SK-N-SH (cell line): ENCODE data around the gene IL18. TPM values are rescaled to one million over a fixed set of nuclear protein-coding genes. Genes with fewer than 3 reads are reported as not detected.

ENCODE experiments used
- CTCF ChIA-PET: fragments of 300-600, 350-600 bp; formaldehyde crosslinking; extraction: SDS; loops from one replicate; lab custom pipeline; 2021; lab: Yijun Ruan, JAX
- POLR2A ChIA-PET: fragments of 350-600 bp; sonication (Branson Sonifier 250); formaldehyde crosslinking; extraction: SDS; loops from one replicate; lab custom pipeline; 2020; ENCODE audit warnings: antibody characterized with exemption, inconsistent platforms; lab: Yijun Ruan, JAX
- DNase-seq: peaks from one replicate; pipeline ENCODE4 v3.0.0; 2012
- H2AFZ ChIP-seq: fragments of 200-600 bp; sonication (generic); 2 replicates; pipeline ENCODE4 v1.8.1; 2016; ENCODE audit warnings: antibody characterized with exemption, mild to moderate bottlenecking, low read depth
- H3F3A ChIP-seq: fragments of 200-600 bp; sonication (generic); replicated peaks from 2 replicates; pipeline ENCODE3; 2016; ENCODE audit warnings: antibody characterized with exemption, mild to moderate bottlenecking; ENCODE audit not compliant: insufficient read depth
- H3K27ac ChIP-seq, 2 experiments: fragments of 200-500 bp in 1 of 2; fragments of 200-600 bp in 1 of 2; sonication (Bioruptor generic) in 1 of 2; sonication (generic), shearing (Covaris generic) in 1 of 2; 2 replicates each; pipeline versions ENCODE4 v1.5.1 to v1.6.1; 2014 to 2016; ENCODE audit warnings: low read depth in 2 of 2, inconsistent platforms in 1 of 2, low read length in 1 of 2, mild to moderate bottlenecking in 1 of 2, mixed read lengths in 1 of 2
- H3K27me3 ChIP-seq: fragments of 200-600 bp; sonication (generic), shearing (Covaris generic); 2 replicates; pipeline ENCODE4 v1.6.1; 2016; ENCODE audit warnings: mixed run types; ENCODE audit not compliant: insufficient read depth
- H3K36me3 ChIP-seq, 2 experiments: fragments of 200-500 bp in 1 of 2; fragments of 200-600 bp in 1 of 2; sonication (Bioruptor generic) in 1 of 2; sonication (generic) in 1 of 2; replicated peaks in 1 of 2; 2 replicates each; pipeline versions ENCODE3 to v1.5.1; 2014 to 2016; ENCODE audit warnings: low read length in 1 of 2, mild to moderate bottlenecking in 1 of 2; ENCODE audit not compliant: insufficient read depth in 2 of 2, control insufficient read depth in 1 of 2
- H3K4me1 ChIP-seq, 2 experiments: fragments of 200-500 bp in 1 of 2; fragments of 200-600 bp in 1 of 2; sonication (Bioruptor generic) in 1 of 2; sonication (generic), shearing (Covaris generic) in 1 of 2; 2 replicates each; pipeline versions ENCODE4 v1.5.1 to v1.6.1; 2014 to 2016; ENCODE audit warnings: low read depth in 1 of 2, low read length in 1 of 2, mixed run types in 1 of 2; ENCODE audit not compliant: insufficient read depth in 2 of 2, control insufficient read depth in 1 of 2
- H3K4me2 ChIP-seq: fragments of 200-600 bp; sonication (generic), shearing (Covaris generic); 2 replicates; pipeline ENCODE4 v1.6.1; 2017; ENCODE audit warnings: mixed run types
- H3K4me3 ChIP-seq, 2 experiments: fragments of 200-500 bp in 1 of 2; fragments of 200-600 bp in 1 of 2; sonication (Bioruptor generic) in 1 of 2; sonication (generic), shearing (Covaris generic) in 1 of 2; 2 replicates each; pipeline versions ENCODE4 v1.5.1 to v1.8.1; 2014 to 2016; ENCODE audit warnings: low read depth in 2 of 2, inconsistent platforms in 1 of 2, low read length in 1 of 2, mild to moderate bottlenecking in 1 of 2, mixed read lengths in 1 of 2, moderate library complexity in 1 of 2
- H3K79me2 ChIP-seq: fragments of 200-600 bp; sonication (generic); 2 replicates; pipeline ENCODE4 v1.8.1; 2017; ENCODE audit warnings: mild to moderate bottlenecking; ENCODE audit not compliant: insufficient read depth
- H3K9ac ChIP-seq: fragments of 200-600 bp; sonication (generic); 2 replicates; pipeline ENCODE4 v1.6.1; 2017; ENCODE audit warnings: mixed run types
- H3K9me2 ChIP-seq: fragments of 200-600 bp; sonication (generic); 2 replicates; pipeline ENCODE4 v1.6.1; 2017; ENCODE audit warnings: mixed run types
- H3K9me3 ChIP-seq: fragments of 200-600 bp; sonication (generic); 2 replicates; pipeline ENCODE4 v1.6.1; 2017; ENCODE audit warnings: mixed run types, mild to moderate bottlenecking, moderate library complexity
- H4K20me1 ChIP-seq: fragments of 200-600 bp; sonication (generic); 2 replicates; pipeline ENCODE4 v1.6.1; 2017; ENCODE audit warnings: mild to moderate bottlenecking, mixed run types; ENCODE audit not compliant: insufficient read depth
- CHD2 ChIP-seq: fragments of 150-350 bp; IDR thresholded peaks from 2 replicates; pipeline ENCODE4 v1.6.1; 2018; ENCODE audit warnings: low read length; ENCODE audit not compliant: partially characterized antibody
- FOXM1 ChIP-seq: IDR thresholded peaks from 2 replicates; pipeline ENCODE4 v1.4.0; 2012; ENCODE audit warnings: low read depth, mild to moderate bottlenecking
- GABPA ChIP-seq: IDR thresholded peaks from 2 replicates; pipeline ENCODE4 v1.4.0; 2012; ENCODE audit warnings: low read depth, mild to moderate bottlenecking
- JUND ChIP-seq: IDR thresholded peaks from 2 replicates; pipeline ENCODE4 v1.4.0; 2012
- MXI1 ChIP-seq: IDR thresholded peaks from 2 replicates; pipeline ENCODE4 v1.6.1; 2012; ENCODE audit warnings: mild to moderate bottlenecking, low read depth, low read length, improper control_type of control experiment
- NFIC ChIP-seq: IDR thresholded peaks from 2 replicates; pipeline ENCODE4 v1.4.0; 2012; ENCODE audit warnings: borderline replicate concordance
- NRF1 ChIP-seq: IDR thresholded peaks from 2 replicates; pipeline ENCODE4 v1.6.1; 2012; ENCODE audit warnings: low read depth, mild to moderate bottlenecking, low read length
- POLR2AphosphoS5 ChIP-seq: IDR thresholded peaks from 2 replicates; pipeline ENCODE4 v1.6.1; 2012; ENCODE audit warnings: low read depth, low read length
- RXRA ChIP-seq: IDR thresholded peaks from 2 replicates; pipeline ENCODE4 v1.4.0; 2012; ENCODE audit warnings: low read depth, mild to moderate bottlenecking, borderline replicate concordance
- SMC3 ChIP-seq: IDR thresholded peaks from 2 replicates; pipeline ENCODE4 v1.6.1; 2012; ENCODE audit warnings: low read depth, low read length, improper control_type of control experiment
- TAF1 ChIP-seq: IDR thresholded peaks from 2 replicates; pipeline ENCODE4 v1.6.1; 2012; ENCODE audit warnings: low read depth, mild to moderate bottlenecking, low read length, moderate library complexity, borderline replicate concordance
- WGBS: methylation state at CpG from one replicate; pipeline ENCODE4 v1.1.6; 2017; ENCODE audit warnings: low lambda C conversion rate; 5-methylcytosine and 5-hydroxymethylcytosine counted together
- polyA plus RNA-seq, 3 experiments: library from polyadenylated mRNA; depleted of rRNA; stranded (reverse); fragments of >200 nt; gene quantifications; 2 replicates each; pipeline ENCODE4 v1.2.3, GENCODE V29; 2012
- TF ChIP-seq, protein P1 (sequence below): IDR thresholded peaks from 2 replicates; pipeline ENCODE4 v1.4.0; 2012; ENCODE audit warnings: low read depth
- TF ChIP-seq, protein P2 (sequence below): IDR thresholded peaks from 2 replicates; pipeline ENCODE4; 2012
- TF ChIP-seq, protein P3 (sequence below): fragments of 200-600 bp; sonication (generic); IDR thresholded peaks from 2 replicates; pipeline ENCODE4 v1.6.1; 2017; ENCODE audit warnings: antibody characterized with exemption, mild to moderate bottlenecking, moderate library complexity
- TF ChIP-seq, protein P4 (sequence below): fragments of 150-350 bp; IDR thresholded peaks from 2 replicates; pipeline ENCODE4 v1.6.1; 2017; ENCODE audit warnings: antibody characterized with exemption, low read length, low read depth, borderline replicate concordance
- TF ChIP-seq, protein P5 (sequence below): fragments of 150-350 bp; IDR thresholded peaks from 2 replicates; pipeline ENCODE4 v1.6.1; 2016; ENCODE audit warnings: mild to moderate bottlenecking, low read depth, low read length

Gene IL18
- polyA plus RNA-seq, 1 of the 3 experiments (the other 2 are of a cell fraction), result 0.28 TPM

DNA sequence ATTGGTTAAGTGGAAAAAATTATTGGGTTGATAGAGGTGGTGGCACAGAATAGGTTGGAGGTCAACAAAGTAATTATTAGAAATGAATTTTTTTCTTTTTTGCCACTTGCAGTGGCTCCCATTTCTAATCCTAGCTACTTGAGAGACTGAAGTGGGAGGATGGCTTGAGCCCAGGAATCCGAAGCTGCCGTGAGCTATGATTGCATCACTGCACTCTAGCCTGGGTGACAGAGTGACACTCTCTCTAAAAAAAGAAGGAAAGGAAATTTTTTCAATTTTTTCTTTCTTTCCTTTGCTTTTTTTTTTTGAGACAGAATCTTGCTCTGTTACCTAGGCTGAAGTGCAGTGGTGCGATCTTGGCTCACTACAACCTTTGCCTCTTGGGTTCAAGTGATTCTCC is 9.3 kb upstream of the IL18 start:
- no peak overlapping the region for H2AFZ ChIP-seq
- H3K4me1 ChIP-seq, result peaks cover 6 to 10% of the 10 kb centered on the region in 2 experiments; a peak in 3 of 4 replicates
- 73% methylated on average over 3 of the region's 3 CpGs for WGBS
- no peaks in the 10 kb centered on the region for H4K20me1 ChIP-seq
- H3K9me2 ChIP-seq, result no peaks in the 10 kb centered on the region
- ChIA-PET CTCF (interaction anchor here (2.1 kb wide), 1 partner anchor 60 kb away, joined by 10 read pairs; no protein-coding TSS in a partner anchor), POLR2A (no interaction called here)
- no peak overlapping the region; a peak in 1 of 4 replicates for H3K27ac ChIP-seq
- no peak for DNase-seq
- H3K27me3 ChIP-seq, result no peaks in the 10 kb centered on the region
- H3K9ac ChIP-seq, result no peak overlapping the region
- H3K4me3 ChIP-seq, result no peak overlapping the region
- no peaks in the 10 kb centered on the region for H3K36me3 ChIP-seq
- TF ChIP-seq, protein P1, sequence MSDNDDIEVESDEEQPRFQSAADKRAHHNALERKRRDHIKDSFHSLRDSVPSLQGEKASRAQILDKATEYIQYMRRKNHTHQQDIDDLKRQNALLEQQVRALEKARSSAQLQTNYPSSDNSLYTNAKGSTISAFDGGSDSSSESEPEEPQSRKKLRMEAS, result no peak
- TF ChIP-seq, protein P2, sequence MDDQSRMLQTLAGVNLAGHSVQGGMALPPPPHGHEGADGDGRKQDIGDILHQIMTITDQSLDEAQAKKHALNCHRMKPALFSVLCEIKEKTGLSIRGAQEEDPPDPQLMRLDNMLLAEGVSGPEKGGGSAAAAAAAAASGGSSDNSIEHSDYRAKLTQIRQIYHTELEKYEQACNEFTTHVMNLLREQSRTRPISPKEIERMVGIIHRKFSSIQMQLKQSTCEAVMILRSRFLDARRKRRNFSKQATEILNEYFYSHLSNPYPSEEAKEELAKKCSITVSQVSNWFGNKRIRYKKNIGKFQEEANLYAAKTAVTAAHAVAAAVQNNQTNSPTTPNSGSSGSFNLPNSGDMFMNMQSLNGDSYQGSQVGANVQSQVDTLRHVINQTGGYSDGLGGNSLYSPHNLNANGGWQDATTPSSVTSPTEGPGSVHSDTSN, result no peak
- no peak for TF ChIP-seq NRF1
- TF ChIP-seq, protein P3, sequence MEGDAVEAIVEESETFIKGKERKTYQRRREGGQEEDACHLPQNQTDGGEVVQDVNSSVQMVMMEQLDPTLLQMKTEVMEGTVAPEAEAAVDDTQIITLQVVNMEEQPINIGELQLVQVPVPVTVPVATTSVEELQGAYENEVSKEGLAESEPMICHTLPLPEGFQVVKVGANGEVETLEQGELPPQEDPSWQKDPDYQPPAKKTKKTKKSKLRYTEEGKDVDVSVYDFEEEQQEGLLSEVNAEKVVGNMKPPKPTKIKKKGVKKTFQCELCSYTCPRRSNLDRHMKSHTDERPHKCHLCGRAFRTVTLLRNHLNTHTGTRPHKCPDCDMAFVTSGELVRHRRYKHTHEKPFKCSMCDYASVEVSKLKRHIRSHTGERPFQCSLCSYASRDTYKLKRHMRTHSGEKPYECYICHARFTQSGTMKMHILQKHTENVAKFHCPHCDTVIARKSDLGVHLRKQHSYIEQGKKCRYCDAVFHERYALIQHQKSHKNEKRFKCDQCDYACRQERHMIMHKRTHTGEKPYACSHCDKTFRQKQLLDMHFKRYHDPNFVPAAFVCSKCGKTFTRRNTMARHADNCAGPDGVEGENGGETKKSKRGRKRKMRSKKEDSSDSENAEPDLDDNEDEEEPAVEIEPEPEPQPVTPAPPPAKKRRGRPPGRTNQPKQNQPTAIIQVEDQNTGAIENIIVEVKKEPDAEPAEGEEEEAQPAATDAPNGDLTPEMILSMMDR, result no peak
- TF ChIP-seq MXI1, result no peak
- no peak for TF ChIP-seq GABPA
- TF ChIP-seq, protein P4, sequence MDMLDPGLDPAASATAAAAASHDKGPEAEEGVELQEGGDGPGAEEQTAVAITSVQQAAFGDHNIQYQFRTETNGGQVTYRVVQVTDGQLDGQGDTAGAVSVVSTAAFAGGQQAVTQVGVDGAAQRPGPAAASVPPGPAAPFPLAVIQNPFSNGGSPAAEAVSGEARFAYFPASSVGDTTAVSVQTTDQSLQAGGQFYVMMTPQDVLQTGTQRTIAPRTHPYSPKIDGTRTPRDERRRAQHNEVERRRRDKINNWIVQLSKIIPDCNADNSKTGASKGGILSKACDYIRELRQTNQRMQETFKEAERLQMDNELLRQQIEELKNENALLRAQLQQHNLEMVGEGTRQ, result no peak
- TF ChIP-seq FOXM1, result no peak
- TF ChIP-seq TAF1, result no peak
- TF ChIP-seq SMC3, result no peak
- TF ChIP-seq NFIC, result no peak
- no peak for TF ChIP-seq CHD2
- TF ChIP-seq RXRA, result no peak
- no peak for TF ChIP-seq POLR2AphosphoS5
- no peak for TF ChIP-seq JUND
- TF ChIP-seq, protein P5, sequence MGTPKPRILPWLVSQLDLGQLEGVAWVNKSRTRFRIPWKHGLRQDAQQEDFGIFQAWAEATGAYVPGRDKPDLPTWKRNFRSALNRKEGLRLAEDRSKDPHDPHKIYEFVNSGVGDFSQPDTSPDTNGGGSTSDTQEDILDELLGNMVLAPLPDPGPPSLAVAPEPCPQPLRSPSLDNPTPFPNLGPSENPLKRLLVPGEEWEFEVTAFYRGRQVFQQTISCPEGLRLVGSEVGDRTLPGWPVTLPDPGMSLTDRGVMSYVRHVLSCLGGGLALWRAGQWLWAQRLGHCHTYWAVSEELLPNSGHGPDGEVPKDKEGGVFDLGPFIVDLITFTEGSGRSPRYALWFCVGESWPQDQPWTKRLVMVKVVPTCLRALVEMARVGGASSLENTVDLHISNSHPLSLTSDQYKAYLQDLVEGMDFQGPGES, result no peak
- no peaks in the 10 kb centered on the region for H3K79me2 ChIP-seq
- no peaks in the 10 kb centered on the region for H3K9me3 ChIP-seq
- no peaks in the 10 kb centered on the region for H3F3A ChIP-seq
- H3K4me2 ChIP-seq, result no peak overlapping the region
